ENCODE data around the gene WBP2NL.

The WBP2NL gene

DNA sequence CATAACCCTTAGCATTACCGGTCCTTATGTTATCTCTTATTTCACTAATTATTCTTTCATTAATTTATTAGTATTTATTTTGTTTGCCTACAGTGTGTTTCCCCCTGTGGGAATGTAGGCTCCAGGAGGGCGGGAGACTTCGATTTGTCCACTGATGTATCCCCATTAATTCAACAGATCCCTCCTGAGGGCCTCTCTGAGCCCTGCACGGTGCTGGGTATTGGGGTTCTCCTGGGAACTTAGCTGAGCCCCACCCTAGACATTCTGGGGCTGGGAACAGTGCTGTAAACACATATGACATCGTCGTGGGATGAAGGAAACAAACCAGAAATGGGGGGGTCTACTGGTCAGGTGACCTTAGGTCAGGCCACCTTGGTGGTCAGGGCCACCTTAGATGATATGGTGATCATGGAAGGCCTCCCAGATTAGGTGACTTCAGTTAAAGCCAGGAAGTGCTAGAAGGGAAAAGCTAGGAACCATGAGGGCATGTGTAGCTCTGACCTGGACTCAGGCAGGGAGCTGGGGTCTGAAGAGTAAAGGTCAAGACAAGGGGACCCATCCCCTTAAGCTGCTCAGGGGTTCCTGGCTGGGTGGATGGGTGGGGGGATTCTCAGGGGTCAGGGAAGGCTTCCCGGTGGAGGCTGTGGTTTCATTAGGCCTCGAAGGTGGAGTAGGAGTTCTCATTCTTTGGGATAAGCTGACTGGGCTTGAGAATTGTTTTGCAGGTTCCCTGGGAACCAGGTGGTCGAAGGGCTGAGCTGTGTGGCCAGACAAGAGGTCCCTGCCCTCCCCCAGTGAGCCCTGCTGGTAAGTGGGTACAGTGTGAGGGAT lies 76.5 kb downstream of the WBP2NL start:
- DNase-seq, result no peak

DNA sequence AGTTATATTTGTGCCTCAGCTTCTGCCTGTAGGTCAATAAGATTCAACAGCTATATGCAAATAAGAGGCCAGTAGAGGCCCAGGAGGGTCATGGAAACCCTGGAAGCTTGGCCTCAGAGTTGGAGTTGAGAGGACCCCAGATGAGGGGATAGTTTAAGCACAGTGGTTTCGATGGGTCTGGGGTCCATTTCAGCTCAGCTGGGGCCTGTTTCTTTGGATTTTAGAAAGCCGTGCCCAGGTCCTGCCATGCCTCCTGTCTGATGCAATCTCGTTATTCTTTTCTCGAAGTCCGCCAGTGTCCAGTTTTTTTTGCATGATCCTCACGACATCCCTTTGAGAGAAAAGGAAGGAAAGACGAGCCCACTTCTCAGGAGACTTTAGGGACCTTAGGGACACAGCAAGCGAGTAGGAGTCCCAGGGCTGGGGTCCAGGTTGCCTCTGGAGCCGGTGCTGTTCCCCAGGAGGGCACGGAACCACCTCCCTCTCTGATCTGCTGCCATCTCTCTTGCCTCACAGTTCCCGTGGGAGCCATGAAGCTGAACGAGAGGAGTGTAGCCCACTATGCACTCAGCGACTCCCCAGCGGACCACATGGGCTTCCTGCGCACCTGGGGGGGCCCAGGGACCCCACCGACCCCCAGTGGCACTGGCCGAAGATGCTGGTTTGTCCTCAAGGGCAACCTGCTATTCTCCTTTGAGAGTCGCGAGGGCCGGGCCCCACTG lies 78.3 kb downstream of the WBP2NL start:
- no peak for DNase-seq

DNA sequence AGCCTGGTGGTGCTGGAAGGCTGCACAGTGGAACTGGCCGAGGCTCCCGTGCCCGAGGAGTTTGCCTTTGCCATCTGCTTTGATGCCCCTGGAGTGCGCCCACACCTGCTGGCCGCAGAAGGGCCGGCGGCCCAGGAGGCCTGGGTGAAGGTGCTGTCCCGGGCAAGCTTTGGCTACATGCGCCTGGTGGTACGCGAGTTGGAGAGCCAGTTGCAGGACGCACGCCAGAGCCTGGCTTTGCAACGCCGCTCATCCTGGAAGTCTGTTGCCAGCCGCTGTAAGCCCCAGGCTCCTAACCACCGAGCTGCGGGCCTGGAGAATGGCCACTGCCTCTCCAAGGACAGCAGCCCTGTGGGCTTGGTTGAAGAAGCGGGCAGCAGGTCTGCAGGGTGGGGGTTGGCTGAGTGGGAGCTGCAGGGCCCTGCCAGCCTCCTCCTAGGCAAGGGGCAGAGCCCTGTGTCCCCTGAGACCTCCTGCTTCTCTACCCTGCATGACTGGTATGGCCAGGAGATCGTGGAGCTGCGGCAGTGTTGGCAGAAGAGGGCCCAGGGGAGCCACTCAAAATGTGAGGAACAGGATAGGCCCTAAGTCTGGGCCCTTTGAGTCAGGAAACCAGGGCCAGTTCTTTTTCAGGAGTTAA lies 79.0 kb downstream of the WBP2NL start:
- no peak for DNase-seq

All from stimulated activated CD4-positive, alpha-beta T cell treated with anti-CD3 and anti-CD28 coated beads, Interleukin-15, amount 100 ng/mL, for 24 hours (primary cell).